ENCODE results near the gene SUSD3.

SUSD3 gene

GRCh38 chr9:93030642-93031628 lies 27.6 kb upstream of the SUSD3 start:
- no peak for DNase-seq

GRCh38 chr9:93031629-93032430 lies 26.7 kb upstream of the SUSD3 start:
- no peak for DNase-seq

GRCh38 chr9:93032545-93032944 lies 26.0 kb upstream of the SUSD3 start:
- DNase-seq: no peak

GRCh38 chr9:93033531-93033930 lies 25.0 kb upstream of the SUSD3 start:
- DNase-seq: no peak

GRCh38 chr9:93035106-93035660 lies 23.3 kb upstream of the SUSD3 start:
- no peak for DNase-seq

- DNase-seq: no peak
Observed at GRCh38 chr9:93035821-93036351, 22.6 kb upstream of the SUSD3 start.

GRCh38 chr9:93036887-93037475 lies 21.5 kb upstream of the SUSD3 start:
- no peak for DNase-seq

- no peak for DNase-seq
Observed at GRCh38 chr9:93037476-93037971, 21.0 kb upstream of the SUSD3 start.

- DNase-seq: no peak
Observed at GRCh38 chr9:93038918-93039317, 19.6 kb upstream of the SUSD3 start.

- no peak for DNase-seq
Observed at GRCh38 chr9:93039456-93039855, 19.0 kb upstream of the SUSD3 start.

GRCh38 chr9:93039976-93040375 lies 18.5 kb upstream of the SUSD3 start:
- DNase-seq: no peak

- DNase-seq: no peak
Observed at GRCh38 chr9:93040409-93040808, 18.1 kb upstream of the SUSD3 start.

GRCh38 chr9:93041108-93041802 lies 17.2 kb upstream of the SUSD3 start:
- no peak for DNase-seq

- no peak for DNase-seq
Observed at GRCh38 chr9:93043122-93043521, 15.4 kb upstream of the SUSD3 start.

- DNase-seq: no peak
Observed at GRCh38 chr9:93045521-93045920, 13.0 kb upstream of the SUSD3 start.

- DNase-seq: no peak
Observed at GRCh38 chr9:93048566-93049448, 9.7 kb upstream of the SUSD3 start.

GRCh38 chr9:93049491-93049890 lies 9.0 kb upstream of the SUSD3 start:
- DNase-seq: no peak

- no peak for DNase-seq
Observed at GRCh38 chr9:93050231-93050630, 8.3 kb upstream of the SUSD3 start.

GRCh38 chr9:93051680-93052089 lies 6.8 kb upstream of the SUSD3 start:
- no peak for DNase-seq

- DNase-seq: peak; percentile 9
Observed at GRCh38 chr9:93052791-93053540, 5.5 kb upstream of the SUSD3 start.
